Panc1 (cell line): Measurements from ENCODE around the gene NSG2.

Source experiments
- POLR2AphosphoS5 ChIP-seq: IDR thresholded peaks from 2 replicates; pipeline ENCODE4 v1.6.1; 2012; ENCODE audit warnings: mild to moderate bottlenecking, low read depth, low read length, moderate library complexity
- REST ChIP-seq, 2 experiments: IDR thresholded peaks; 2 replicates each; pipeline ENCODE4 v1.6.1; 2011 to 2012; ENCODE audit warnings: low read depth in 2 of 2, control low read depth in 1 of 2, low read length in 1 of 2, mild to moderate bottlenecking in 1 of 2, moderate library complexity in 1 of 2; ENCODE audit not compliant: insufficient read depth in 1 of 2
- TF ChIP-seq, protein P1 (sequence below): fragments of 450-650 bp; IDR thresholded peaks from 2 replicates; pipeline ENCODE4 v1.5.1; 2017; ENCODE audit warnings: mild to moderate bottlenecking

- TF ChIP-seq, protein P1, sequence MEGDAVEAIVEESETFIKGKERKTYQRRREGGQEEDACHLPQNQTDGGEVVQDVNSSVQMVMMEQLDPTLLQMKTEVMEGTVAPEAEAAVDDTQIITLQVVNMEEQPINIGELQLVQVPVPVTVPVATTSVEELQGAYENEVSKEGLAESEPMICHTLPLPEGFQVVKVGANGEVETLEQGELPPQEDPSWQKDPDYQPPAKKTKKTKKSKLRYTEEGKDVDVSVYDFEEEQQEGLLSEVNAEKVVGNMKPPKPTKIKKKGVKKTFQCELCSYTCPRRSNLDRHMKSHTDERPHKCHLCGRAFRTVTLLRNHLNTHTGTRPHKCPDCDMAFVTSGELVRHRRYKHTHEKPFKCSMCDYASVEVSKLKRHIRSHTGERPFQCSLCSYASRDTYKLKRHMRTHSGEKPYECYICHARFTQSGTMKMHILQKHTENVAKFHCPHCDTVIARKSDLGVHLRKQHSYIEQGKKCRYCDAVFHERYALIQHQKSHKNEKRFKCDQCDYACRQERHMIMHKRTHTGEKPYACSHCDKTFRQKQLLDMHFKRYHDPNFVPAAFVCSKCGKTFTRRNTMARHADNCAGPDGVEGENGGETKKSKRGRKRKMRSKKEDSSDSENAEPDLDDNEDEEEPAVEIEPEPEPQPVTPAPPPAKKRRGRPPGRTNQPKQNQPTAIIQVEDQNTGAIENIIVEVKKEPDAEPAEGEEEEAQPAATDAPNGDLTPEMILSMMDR: no peak
- TF ChIP-seq POLR2AphosphoS5 (no peak), REST (IDR thresholded peaks at IDR 0.05; ENCODE audit: insufficient read depth in 1 of 2, low read depth in 2 of 2, low read length in 1 of 2) (no peak)
These were observed 17.7 kb downstream of the NSG2 start for GRCh38 chr5:174063082-174063756.
